ENCODE measurements around the gene JADE1.

DNA sequence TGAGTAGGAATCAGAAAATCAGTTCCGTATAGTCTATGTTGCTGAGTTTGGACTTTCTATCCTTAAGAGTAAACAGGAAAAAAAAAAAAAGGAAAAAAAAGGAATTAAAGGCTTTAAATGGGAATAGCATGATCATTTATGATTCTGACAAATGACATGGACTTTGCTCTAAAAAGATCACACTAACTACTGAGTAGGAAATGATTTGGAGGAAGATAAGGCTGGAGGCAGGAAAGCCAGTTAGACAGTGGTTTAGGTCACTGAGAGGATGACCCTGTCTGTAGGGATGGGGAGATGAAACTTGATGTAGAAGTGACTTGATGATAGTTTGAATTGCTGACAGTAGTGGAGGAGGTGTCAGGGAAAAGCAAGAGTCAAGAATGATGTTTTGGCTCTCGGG, 9.2 kb upstream of the JADE1 start:
- TF ChIP-seq, protein P1, sequence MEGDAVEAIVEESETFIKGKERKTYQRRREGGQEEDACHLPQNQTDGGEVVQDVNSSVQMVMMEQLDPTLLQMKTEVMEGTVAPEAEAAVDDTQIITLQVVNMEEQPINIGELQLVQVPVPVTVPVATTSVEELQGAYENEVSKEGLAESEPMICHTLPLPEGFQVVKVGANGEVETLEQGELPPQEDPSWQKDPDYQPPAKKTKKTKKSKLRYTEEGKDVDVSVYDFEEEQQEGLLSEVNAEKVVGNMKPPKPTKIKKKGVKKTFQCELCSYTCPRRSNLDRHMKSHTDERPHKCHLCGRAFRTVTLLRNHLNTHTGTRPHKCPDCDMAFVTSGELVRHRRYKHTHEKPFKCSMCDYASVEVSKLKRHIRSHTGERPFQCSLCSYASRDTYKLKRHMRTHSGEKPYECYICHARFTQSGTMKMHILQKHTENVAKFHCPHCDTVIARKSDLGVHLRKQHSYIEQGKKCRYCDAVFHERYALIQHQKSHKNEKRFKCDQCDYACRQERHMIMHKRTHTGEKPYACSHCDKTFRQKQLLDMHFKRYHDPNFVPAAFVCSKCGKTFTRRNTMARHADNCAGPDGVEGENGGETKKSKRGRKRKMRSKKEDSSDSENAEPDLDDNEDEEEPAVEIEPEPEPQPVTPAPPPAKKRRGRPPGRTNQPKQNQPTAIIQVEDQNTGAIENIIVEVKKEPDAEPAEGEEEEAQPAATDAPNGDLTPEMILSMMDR (conservative IDR thresholded peaks at IDR 0.05; ENCODE audit: low read length) = no peak
- TF ChIP-seq EZH2phosphoT487 (IDR thresholded peaks at IDR 0.05; ENCODE audit: borderline replicate concordance, low read depth, low read length) = no peak

Measured in OCI-LY7 (cell line).